Stimulated activated CD8-positive, alpha-beta memory T cell treated with anti-CD3 and anti-CD28 coated beads, Interleukin-12 subunit alpha, Interleukin-12 subunit beta, amount 100 ng/mL, for 24 hours (primary cell): ENCODE data around the gene HIP1.
"Not testable (repeated sequence)": the region's sequence is repeated elsewhere in the genome, so short reads cannot be mapped to it uniquely, and the experiment has no call there.

Experiments
- DNase-seq: peaks from one replicate; pipeline ENCODE4 v3.0.0-alpha.2; 2020; ENCODE audit errors: extremely low read depth

The HIP1 gene

GRCh38 chr7:75575488-75576121, 163.1 kb downstream of the HIP1 start:
- no peak for DNase-seq

GRCh38 chr7:75573477-75574019, 165.2 kb downstream of the HIP1 start:
- DNase-seq = no peak

GRCh38 chr7:75572814-75573213, 165.9 kb downstream of the HIP1 start:
- DNase-seq = no peak

GRCh38 chr7:75572396-75572795, 166.3 kb downstream of the HIP1 start:
- no peak for DNase-seq

GRCh38 chr7:75571209-75571608, 167.5 kb downstream of the HIP1 start:
- DNase-seq = no peak

GRCh38 chr7:75569629-75570282, 169.0 kb downstream of the HIP1 start:
- not testable (repeated sequence) for DNase-seq

GRCh38 chr7:75567948-75568595, 170.7 kb downstream of the HIP1 start:
- DNase-seq = no peak

- DNase-seq = no peak
Observed at GRCh38 chr7:75565132-75565837, 173.5 kb downstream of the HIP1 start.

- no peak for DNase-seq
Observed at GRCh38 chr7:75563171-75563570, 175.6 kb downstream of the HIP1 start.

GRCh38 chr7:75559976-75560365, 178.8 kb downstream of the HIP1 start:
- no peak for DNase-seq

GRCh38 chr7:75559355-75559975, 179.3 kb downstream of the HIP1 start:
- no peak for DNase-seq

- DNase-seq = not testable (repeated sequence)
Observed at GRCh38 chr7:75556835-75557234, 181.9 kb downstream of the HIP1 start.

- DNase-seq = no peak
Observed at GRCh38 chr7:75555736-75556135, 183.0 kb downstream of the HIP1 start.

- DNase-seq = no peak
Observed at GRCh38 chr7:75546237-75547015, 192.3 kb downstream of the HIP1 start.

- no peak for DNase-seq
Observed at GRCh38 chr7:75537731-75538130, 201.0 kb downstream of the HIP1 start.

- no peak for DNase-seq
Observed at GRCh38 chr7:75536940-75537538, 201.7 kb downstream of the HIP1 start.

GRCh38 chr7:75536491-75536890, 202.2 kb downstream of the HIP1 start:
- DNase-seq = no peak

GRCh38 chr7:75534727-75535307, 203.9 kb downstream of the HIP1 start:
- DNase-seq = no peak

- no peak for DNase-seq
Observed at GRCh38 chr7:75533926-75534325, 204.8 kb downstream of the HIP1 start.

- no peak for DNase-seq
Observed at GRCh38 chr7:75532639-75533038, 206.1 kb downstream of the HIP1 start.
